RWPE2 (cell line): Measurements from ENCODE around the gene GRHL1.
"Not testable (repeated sequence)": the region's sequence is repeated elsewhere in the genome, so short reads cannot be mapped to it uniquely, and the experiment has no call there.

Experiments used
- ATAC-seq: fragments of 200-7000 bp; cut with Tn5 transposase; 3 replicates; pipeline ENCODE4 v1.9.1; 2021; ENCODE audit warnings: low read depth
- DNase-seq: peaks from one replicate; pipeline ENCODE4 v3.0.0-alpha.2; 2020; ENCODE audit warnings: low spot score
- H3K27ac ChIP-seq: fragments of 450-650 bp; 2 replicates; pipeline ENCODE4 v1.5.1; 2017; ENCODE audit warnings: mild to moderate bottlenecking; ENCODE audit not compliant: poor library complexity, severe bottlenecking
- H3K27me3 ChIP-seq: fragments of 250-450 bp; sonication (Bioruptor Pico); 2 replicates; pipeline ENCODE4 v1.5.1; 2021; ENCODE audit warnings: mild to moderate bottlenecking, moderate library complexity; ENCODE audit not compliant: insufficient read depth, poor library complexity, severe bottlenecking
- H3K36me3 ChIP-seq: fragments of 250-450 bp; sonication (Bioruptor Pico); 2 replicates; pipeline ENCODE4 v1.5.1; 2020; ENCODE audit warnings: low read depth, mild to moderate bottlenecking, moderate library complexity
- H3K4me1 ChIP-seq: fragments of 250-450 bp; sonication (Bioruptor Pico); 2 replicates; pipeline ENCODE4 v1.5.1; 2021; ENCODE audit warnings: mild to moderate bottlenecking, moderate library complexity; ENCODE audit not compliant: insufficient read depth, poor library complexity, severe bottlenecking
- H3K4me3 ChIP-seq: fragments of 250-450 bp; sonication (Bioruptor Pico); 2 replicates; pipeline ENCODE4 v1.5.1; 2021; ENCODE audit warnings: mild to moderate bottlenecking, moderate library complexity; ENCODE audit not compliant: severe bottlenecking
- H3K9me3 ChIP-seq: fragments of 250-450 bp; sonication (Bioruptor Pico); 2 replicates; pipeline ENCODE4 v1.5.1; 2021; ENCODE audit warnings: mild to moderate bottlenecking, moderate library complexity; ENCODE audit not compliant: severe bottlenecking
- CTCF ChIP-seq: fragments of 450-650 bp; IDR thresholded peaks from one replicate; pipeline ENCODE4 v1.5.1; 2017; ENCODE audit warnings: mild to moderate bottlenecking, moderate library complexity; ENCODE audit not compliant: poor library complexity, severe bottlenecking

The GRHL1 gene

GRCh38 chr2:10014418-10015190 is 63.1 kb downstream of the GRHL1 start:
- DNase-seq (no peak), ATAC-seq (peak; percentile 56)
- no peak for TF ChIP-seq CTCF
- no peaks in the 10 kb centered on the region for H3K9me3 ChIP-seq
- no peaks in the 10 kb centered on the region for H3K36me3 ChIP-seq
- no peak overlapping the region for H3K27ac ChIP-seq
- peaks cover 9% of the 10 kb centered on the region for H3K4me1 ChIP-seq
- no peak overlapping the region for H3K4me3 ChIP-seq
- H3K27me3 ChIP-seq = no peaks in the 10 kb centered on the region

DNA sequence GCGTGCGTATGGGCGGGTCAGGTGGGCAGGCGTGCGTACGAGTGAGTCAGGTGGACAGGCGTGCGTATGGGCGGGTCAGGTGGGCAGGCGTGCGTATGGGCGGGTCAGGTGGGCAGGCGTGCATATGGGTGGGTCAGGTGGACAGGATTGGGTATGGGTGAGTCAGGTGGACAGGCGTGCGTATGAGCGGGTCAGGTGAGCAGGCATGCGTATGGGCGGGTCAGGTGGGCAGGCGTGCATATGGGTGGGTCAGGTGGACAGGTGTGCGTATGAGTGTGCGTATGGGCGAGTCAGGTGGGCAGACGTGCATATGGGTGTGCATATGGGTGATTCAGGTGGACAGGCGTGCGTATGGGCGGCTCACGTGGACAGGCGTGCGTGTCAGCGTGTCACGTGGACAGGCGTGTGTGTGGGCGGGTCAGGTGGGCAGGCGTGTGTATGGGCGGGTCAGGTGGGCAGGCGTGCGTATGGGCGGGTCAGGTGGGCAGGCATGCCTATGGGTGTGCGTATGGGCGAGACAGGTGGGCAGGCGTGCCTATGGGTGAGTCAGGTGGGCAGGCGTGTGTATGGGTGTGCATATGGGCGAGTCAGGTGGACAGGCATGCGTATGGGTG is 64.0 kb downstream of the GRHL1 start:
- not testable (repeated sequence) for H3K27me3 ChIP-seq, H3K36me3 ChIP-seq, H3K9me3 ChIP-seq, ATAC-seq, H3K4me1 ChIP-seq, H3K4me3 ChIP-seq, H3K27ac ChIP-seq, DNase-seq

GRCh38 chr2:10016001-10016801 is 64.7 kb downstream of the GRHL1 start:
- Histone ChIP-seq H3K4me3 (no peak overlapping the region), H3K36me3 (no peaks in the 10 kb centered on the region), H3K9me3 (no peaks in the 10 kb centered on the region), H3K4me1 (peaks cover 9% of the 10 kb centered on the region), H3K27ac (no peak overlapping the region), H3K27me3 (no peaks in the 10 kb centered on the region)
- no peak for TF ChIP-seq CTCF
- no peak for DNase-seq
- no peak; the same call in 2 of the 3 replicates for ATAC-seq

DNA sequence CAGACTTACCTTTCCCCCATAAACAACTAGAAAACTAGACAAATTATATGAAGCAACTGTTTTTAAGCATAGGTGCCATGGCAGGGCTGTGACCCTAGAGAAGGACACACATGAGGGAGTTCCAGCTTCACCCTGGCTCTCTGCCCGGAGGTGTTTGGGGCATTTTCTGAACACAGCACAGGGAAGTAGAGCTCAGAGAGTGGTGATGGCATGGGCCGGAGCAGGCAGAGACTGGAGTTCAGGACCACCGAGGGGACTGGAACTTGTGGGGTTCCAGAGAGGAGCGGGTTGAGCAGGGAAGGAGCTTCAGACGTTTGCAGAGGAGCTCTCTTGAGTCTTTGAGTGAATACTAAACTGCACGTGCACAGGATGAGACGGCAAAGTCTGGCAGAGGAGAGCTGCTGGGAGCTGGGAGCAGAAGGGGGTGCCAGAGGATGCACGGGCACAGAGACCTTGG is 65.3 kb downstream of the GRHL1 start:
- Histone ChIP-seq H3K4me1 (peaks cover 9% of the 10 kb centered on the region), H3K27me3 (no peaks in the 10 kb centered on the region), H3K36me3 (no peaks in the 10 kb centered on the region), H3K27ac (no peak overlapping the region), H3K9me3 (no peaks in the 10 kb centered on the region), H3K4me3 (no peak overlapping the region)
- ATAC-seq (no peak), DNase-seq (no peak)
- TF ChIP-seq CTCF = no peak

DNA sequence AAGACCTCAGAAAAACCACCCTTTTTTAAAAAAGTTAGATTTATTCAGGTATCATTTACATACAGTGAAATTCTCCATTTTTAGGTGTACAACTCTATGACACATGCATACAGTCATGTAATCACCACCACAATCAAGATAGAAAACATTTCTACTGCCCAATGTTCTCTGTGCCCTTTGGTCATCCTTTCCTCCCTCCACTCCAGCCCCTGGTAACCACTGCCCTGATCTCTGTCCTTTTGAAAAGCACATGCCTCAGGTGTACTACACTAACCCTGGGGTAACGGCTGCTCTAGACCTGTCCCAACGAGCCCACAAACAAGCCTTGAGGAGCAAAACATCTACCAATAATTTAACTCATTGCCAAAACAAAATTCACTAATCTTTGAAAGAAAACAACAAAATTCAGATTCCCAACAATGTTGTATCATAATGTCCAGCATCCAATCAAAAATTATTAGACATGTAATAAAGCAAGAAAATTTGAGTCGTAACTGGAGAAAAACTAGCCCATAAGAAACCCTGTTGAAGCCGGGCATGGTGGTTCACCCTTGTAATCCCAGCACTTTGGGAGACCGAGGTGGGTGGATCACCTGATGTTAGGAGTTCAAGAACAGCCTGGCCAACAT is 65.9 kb downstream of the GRHL1 start:
- H3K27ac ChIP-seq = no peak overlapping the region
- no peaks in the 10 kb centered on the region for H3K36me3 ChIP-seq
- no peaks in the 10 kb centered on the region for H3K27me3 ChIP-seq
- H3K4me3 ChIP-seq = no peak overlapping the region
- DNase-seq = peak; percentile 4
- no peaks in the 10 kb centered on the region for H3K9me3 ChIP-seq
- no peak for ATAC-seq
- H3K4me1 ChIP-seq = peaks cover 9% of the 10 kb centered on the region
- TF ChIP-seq CTCF = no peak
